ENCODE results near the gene TLR8. TPM values are rescaled to one million over a fixed set of nuclear protein-coding genes. Genes with fewer than 3 reads are reported as not detected.

The TLR8 gene
- total RNA-seq, 6 experiments from 2014 or later, result 0.37 to 2.2 (median 1.4) TPM

DNA sequence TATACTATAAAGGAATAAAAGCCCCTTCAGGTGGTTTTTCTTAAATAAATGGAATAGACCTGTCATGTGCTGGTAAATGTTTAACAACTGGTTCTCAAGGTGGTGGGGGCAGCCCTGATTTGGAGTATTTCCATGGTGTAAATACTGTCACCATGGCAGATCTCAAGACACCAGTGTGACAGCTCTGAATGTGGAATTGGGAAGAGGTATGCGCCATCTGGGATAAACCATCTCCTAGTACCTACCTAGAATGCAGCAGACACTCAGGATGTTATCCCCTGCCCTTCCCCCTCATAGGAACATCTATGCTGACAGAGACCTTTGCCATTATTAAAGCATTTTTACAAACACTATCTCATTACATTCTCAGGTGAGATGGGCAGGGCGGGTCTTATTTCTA, 42.1 kb downstream of the TLR8 start:
- Histone ChIP-seq H3K4me1 (peaks cover 0 to 15% (median 6%) of the 10 kb centered on the region in 4 donors), H3K4me3 (no peak overlapping the region), H3K36me3 (no peaks in the 10 kb centered on the region), H3K9me3 (no peaks in the 10 kb centered on the region), H3K27me3 (no peaks in the 10 kb centered on the region), H3K27ac (peak overlapping the region in 1 of 3 donors; percentile 7)
- intact Hi-C loops (cut with DNase I), result loop anchor here in 1 of 2 donors (5.0 kb wide), 1 partner anchor 539 kb away; no protein-coding TSS in a partner anchor
- DNase-seq (no peak), ATAC-seq (no peak)
- TF ChIP-seq, protein P1, sequence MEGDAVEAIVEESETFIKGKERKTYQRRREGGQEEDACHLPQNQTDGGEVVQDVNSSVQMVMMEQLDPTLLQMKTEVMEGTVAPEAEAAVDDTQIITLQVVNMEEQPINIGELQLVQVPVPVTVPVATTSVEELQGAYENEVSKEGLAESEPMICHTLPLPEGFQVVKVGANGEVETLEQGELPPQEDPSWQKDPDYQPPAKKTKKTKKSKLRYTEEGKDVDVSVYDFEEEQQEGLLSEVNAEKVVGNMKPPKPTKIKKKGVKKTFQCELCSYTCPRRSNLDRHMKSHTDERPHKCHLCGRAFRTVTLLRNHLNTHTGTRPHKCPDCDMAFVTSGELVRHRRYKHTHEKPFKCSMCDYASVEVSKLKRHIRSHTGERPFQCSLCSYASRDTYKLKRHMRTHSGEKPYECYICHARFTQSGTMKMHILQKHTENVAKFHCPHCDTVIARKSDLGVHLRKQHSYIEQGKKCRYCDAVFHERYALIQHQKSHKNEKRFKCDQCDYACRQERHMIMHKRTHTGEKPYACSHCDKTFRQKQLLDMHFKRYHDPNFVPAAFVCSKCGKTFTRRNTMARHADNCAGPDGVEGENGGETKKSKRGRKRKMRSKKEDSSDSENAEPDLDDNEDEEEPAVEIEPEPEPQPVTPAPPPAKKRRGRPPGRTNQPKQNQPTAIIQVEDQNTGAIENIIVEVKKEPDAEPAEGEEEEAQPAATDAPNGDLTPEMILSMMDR (IDR thresholded peaks at IDR 0.05), result no peak
- TF ChIP-seq POLR2A (IDR thresholded peaks at IDR 0.05), result no peak
- WGBS (ENCODE audit: insufficient coverage, low coverage, low lambda C conversion rate, missing lambda C conversion rate), result 76% methylated on average over 2 of the region's 2 CpGs

DNA sequence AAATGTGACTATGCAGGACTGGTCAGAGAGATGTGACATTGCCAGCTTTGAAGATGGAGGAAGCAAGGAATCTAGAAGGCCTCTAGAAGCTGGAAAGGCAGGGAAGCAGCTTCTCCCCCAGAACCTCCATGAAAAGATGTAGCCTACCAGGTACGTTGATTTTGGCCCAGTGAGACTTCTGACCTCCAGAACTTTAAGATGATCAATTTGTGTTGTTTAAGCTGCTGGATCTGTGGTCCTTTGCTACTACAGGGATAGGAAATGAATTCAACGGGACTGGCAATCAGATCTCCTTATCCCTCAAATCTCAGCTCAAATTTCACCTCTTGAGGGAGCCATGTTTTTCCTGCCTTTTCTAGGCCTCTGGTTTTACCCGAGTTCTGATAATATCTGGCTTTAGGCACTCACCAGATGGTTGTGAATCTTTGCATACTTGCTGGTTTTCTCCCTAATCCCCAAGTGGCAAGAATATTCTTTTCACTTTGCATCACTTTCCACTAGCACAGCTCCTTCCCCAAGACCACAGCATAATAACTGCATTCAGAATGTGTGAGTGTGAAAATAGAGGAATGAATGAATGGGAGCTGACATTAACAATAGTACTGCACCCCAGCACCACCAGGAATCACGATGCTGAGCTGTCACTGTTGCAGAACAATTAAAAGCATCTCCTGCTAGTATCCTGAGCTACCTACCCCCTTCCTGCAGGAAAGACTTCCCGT, 42.9 kb downstream of the TLR8 start:
- Histone ChIP-seq H3K9me3 (no peaks in the 10 kb centered on the region), H3K36me3 (no peaks in the 10 kb centered on the region), H3K4me1 (peaks cover 0 to 15% (median 6%) of the 10 kb centered on the region in 4 donors), H3K27me3 (no peaks in the 10 kb centered on the region), H3K27ac (peak overlapping the region in 1 of 3 donors; percentile 49), H3K4me3 (no peak overlapping the region)
- ATAC-seq (peak in 1 of 4 donors; percentile 4), DNase-seq (no peak)
- intact Hi-C loops (cut with DNase I), result loop anchor here in 1 of 2 donors (5.0 kb wide), 1 partner anchor 538 kb away; no protein-coding TSS in a partner anchor
- 55% methylated on average over 5 of the region's 5 CpGs for WGBS (ENCODE audit: insufficient coverage, low coverage, low lambda C conversion rate, missing lambda C conversion rate)
- TF ChIP-seq POLR2A (IDR thresholded peaks at IDR 0.05), result no peak
- TF ChIP-seq, protein P1 (IDR thresholded peaks at IDR 0.05), result no peak

DNA sequence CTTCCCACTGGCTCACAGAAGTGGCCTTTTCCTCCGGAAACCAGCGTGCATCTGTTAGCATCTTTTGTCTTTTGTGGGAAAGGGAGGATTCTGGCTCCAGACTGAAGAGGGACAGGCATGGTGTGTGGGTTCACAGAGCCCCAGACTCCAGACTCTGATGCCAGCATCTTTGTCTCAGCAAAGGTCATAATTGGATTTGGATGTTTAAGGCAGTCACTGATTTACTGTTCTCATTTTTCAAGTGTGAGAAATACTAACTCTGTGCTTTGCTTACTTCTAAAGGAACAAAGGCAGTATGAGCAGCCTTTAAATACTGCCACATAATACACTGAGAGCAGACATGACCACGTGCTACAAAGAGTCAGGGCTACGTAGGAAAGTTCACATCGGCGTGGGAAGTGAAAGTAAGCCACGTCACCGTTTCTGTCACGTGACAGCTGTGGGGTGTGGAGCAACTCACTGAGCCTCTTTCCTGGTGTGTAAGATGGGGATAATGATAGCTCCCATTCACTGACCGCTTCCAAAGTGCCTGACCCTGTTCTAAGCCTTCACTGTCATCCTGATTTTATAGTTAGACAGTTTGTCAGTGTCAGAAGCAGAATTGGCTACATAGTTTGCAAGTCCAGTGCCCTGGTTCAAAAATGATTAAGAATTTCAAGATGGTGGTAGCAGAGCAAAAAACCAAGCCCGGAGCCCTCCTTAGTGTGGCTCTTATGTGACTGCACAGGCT, 43.7 kb downstream of the TLR8 start:
- 48% methylated on average over 10 of the region's 11 CpGs for WGBS (ENCODE audit: insufficient coverage, low coverage, low lambda C conversion rate, missing lambda C conversion rate)
- H3K4me3 ChIP-seq, result no peak overlapping the region
- intact Hi-C loops (cut with DNase I), result loop anchor here (5.0 to 10.0 kb wide), 2 partner anchors 525 to 537 kb away; no protein-coding TSS in a partner anchor
- TF ChIP-seq POLR2A (IDR thresholded peaks at IDR 0.05), result peak; percentile 20
- TF ChIP-seq, protein P1 (IDR thresholded peaks at IDR 0.05), result no peak
- peaks cover 0 to 15% (median 6%) of the 10 kb centered on the region in 4 donors for H3K4me1 ChIP-seq
- no peaks in the 10 kb centered on the region for H3K9me3 ChIP-seq
- no peaks in the 10 kb centered on the region for H3K36me3 ChIP-seq
- H3K27me3 ChIP-seq, result no peaks in the 10 kb centered on the region
- DNase-seq (peak; percentile 73 to 77 (median 77)), ATAC-seq (peak; percentile 67 to 79 (median 73))
- peak overlapping the region in 2 of 3 donors; percentile 49 to 59 for H3K27ac ChIP-seq

DNA sequence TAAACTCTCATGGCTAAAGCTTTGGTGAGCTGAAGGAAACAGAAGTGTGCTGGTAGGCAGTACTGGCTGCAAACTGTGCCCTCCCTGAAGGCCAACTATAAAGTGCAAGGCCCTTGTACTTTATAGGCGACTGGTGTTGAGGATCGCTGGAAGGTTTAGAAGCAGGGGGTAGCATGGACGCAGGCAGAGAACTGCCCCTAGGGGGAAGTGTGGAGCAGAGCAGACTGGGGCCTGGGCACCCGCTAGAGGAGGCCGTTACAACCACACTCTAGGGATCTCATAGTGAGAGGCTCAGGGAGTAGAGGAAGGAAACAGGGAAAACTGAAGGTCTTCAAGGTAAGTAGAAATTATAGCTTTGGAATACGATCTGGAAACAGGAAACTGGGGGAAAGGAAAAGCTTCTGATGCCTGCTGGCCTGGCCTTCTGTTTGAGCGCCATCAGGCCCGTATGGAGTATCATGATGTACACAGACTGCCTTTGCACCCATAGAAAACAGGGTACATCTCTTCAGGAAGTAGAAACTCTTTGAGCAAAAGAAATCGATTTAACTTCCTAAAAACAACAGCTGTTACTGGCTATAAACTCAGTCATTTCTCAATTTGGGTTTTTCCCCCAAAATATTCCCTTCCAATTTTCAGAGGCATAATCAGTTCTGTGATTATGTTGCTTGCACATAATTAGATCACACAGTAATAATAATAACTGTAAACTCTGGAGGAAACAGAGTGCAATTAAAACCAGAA, 44.6 kb downstream of the TLR8 start:
- WGBS (ENCODE audit: insufficient coverage, low coverage, low lambda C conversion rate, missing lambda C conversion rate), result 35% methylated on average over 9 of the region's 9 CpGs
- Histone ChIP-seq H3K27ac (peak overlapping the region in 2 of 3 donors; percentile 38 to 59), H3K9me3 (no peaks in the 10 kb centered on the region), H3K27me3 (no peaks in the 10 kb centered on the region), H3K4me3 (no peak overlapping the region), H3K4me1 (peaks cover 0 to 20% (median 6%) of the 10 kb centered on the region in 4 donors), H3K36me3 (no peaks in the 10 kb centered on the region)
- intact Hi-C loops (cut with DNase I), result loop anchor here in 1 of 2 donors (10.0 kb wide), 1 partner anchor 524 kb away; no protein-coding TSS in a partner anchor
- peak in 1 of 3 donors; percentile 42 for DNase-seq
- peak; percentile 51 to 73 (median 56) for ATAC-seq
- TF ChIP-seq, protein P1 (IDR thresholded peaks at IDR 0.05), result peak; percentile 8 to 41 (median 39)
- TF ChIP-seq POLR2A (IDR thresholded peaks at IDR 0.05), result no peak
